H1 (cell line): ENCODE results near the gene CPXCR1.

ENCODE experiments used
- ATF3 ChIP-seq: IDR thresholded peaks from 2 replicates; pipeline ENCODE4 v1.6.1; 2011; ENCODE audit warnings: low read depth, mild to moderate bottlenecking, low read length; ENCODE audit not compliant: insufficient read depth
- BCL11A ChIP-seq, 2 experiments: IDR thresholded peaks; one replicate each; pipeline ENCODE4 v1.6.1; 2011; ENCODE audit warnings: low read depth in 2 of 2, low read length in 2 of 2, mild to moderate bottlenecking in 2 of 2
- CTCF ChIP-seq, 3 experiments: IDR thresholded peaks; 1 replicate in 2 of 3; 2 replicates in 1 of 3; pipeline versions ENCODE4 v1.5.1 to v1.6.1; 2011; ENCODE audit warnings: low read length in 3 of 3, mild to moderate bottlenecking in 3 of 3, inconsistent platforms in 2 of 3, low read depth in 1 of 3, moderate library complexity in 1 of 3; ENCODE audit not compliant: insufficient read depth in 1 of 3; ENCODE audit errors: control extremely low read depth in 1 of 3
- EGR1 ChIP-seq: IDR thresholded peaks from 2 replicates; pipeline ENCODE4 v1.6.1; 2011; ENCODE audit warnings: low read depth, low read length, borderline replicate concordance
- POLR2A ChIP-seq, 2 experiments: IDR thresholded peaks; 1 replicate in 1 of 2; 2 replicates in 1 of 2; pipeline ENCODE4 v1.6.1; 2011; ENCODE audit warnings: low read depth in 2 of 2, low read length in 2 of 2, mild to moderate bottlenecking in 2 of 2; ENCODE audit errors: control extremely low read depth in 1 of 2
- POLR2AphosphoS5 ChIP-seq: IDR thresholded peaks from 2 replicates; pipeline ENCODE4 v1.6.1; 2011; ENCODE audit warnings: low read depth, low read length
- RFX5 ChIP-seq: IDR thresholded peaks from 2 replicates; pipeline ENCODE4 v1.6.1; 2011; ENCODE audit warnings: low read depth, low read length, improper control_type of control experiment, borderline replicate concordance
- SIN3A ChIP-seq, 2 experiments: IDR thresholded peaks in 1 of 2; conservative IDR thresholded peaks in 1 of 2; 2 replicates each; pipeline ENCODE4 v1.6.1; 2011 to 2012; ENCODE audit warnings: low read length in 2 of 2, improper control_type of control experiment in 1 of 2, low read depth in 1 of 2, mild to moderate bottlenecking in 1 of 2
- YY1 ChIP-seq: IDR thresholded peaks from 2 replicates; pipeline ENCODE4 v1.6.1; 2011; ENCODE audit warnings: low read depth, mild to moderate bottlenecking, low read length

DNA sequence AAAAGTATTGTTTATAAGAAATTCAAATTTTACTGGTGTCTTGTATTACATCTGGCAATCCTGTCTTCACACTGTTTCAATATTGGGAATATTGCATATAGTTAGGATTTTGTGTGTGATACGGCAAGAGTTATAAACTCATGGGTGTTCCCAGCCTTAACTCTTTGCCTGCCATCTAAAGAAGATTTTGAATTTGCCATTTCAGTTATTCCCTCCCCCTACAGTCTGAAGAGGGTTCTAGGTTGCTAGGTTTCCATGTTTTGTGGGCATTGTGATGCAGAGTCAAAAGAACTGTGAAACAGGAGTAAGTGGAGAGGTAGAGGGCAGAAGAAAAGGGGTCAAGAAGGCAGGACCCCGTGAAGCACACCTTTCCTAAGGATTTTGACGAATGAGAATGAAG lies at the start of gene CPXCR1:
- TF ChIP-seq EGR1 (no peak), POLR2A (IDR thresholded peaks at IDR 0.05; ENCODE audit: control extremely low read depth in 1 of 2, low read depth in 2 of 2, low read length in 2 of 2) (no peak), CTCF (IDR thresholded peaks at IDR 0.05; ENCODE audit: control extremely low read depth in 1 of 3, insufficient read depth in 1 of 3, low read depth in 1 of 3, low read length in 3 of 3) (no peak), SIN3A (conservative IDR thresholded peaks at IDR 0.05 in 1 of 2, IDR thresholded peaks at IDR 0.05 in 1 of 2; ENCODE audit: low read depth in 1 of 2, low read length in 2 of 2) (no peak), ATF3 (no peak), BCL11A (IDR thresholded peaks at IDR 0.05; ENCODE audit: low read depth in 2 of 2, low read length in 2 of 2) (no peak), POLR2AphosphoS5 (no peak), RFX5 (no peak), YY1 (no peak)
